ENCODE measurements around the gene C1QTNF5. TPM values are rescaled to one million over a fixed set of nuclear protein-coding genes. Genes with fewer than 3 reads are reported as not detected.

Gene C1QTNF5
- polyA plus RNA-seq, 1 donor from 2014 or later = not detected

GRCh38 chr11:119336744-119337469 lies 3.8 kb downstream of the C1QTNF5 start:
- Histone ChIP-seq H3K36me3 (ENCODE audit: insufficient read depth, low read length) (no peaks in the 10 kb centered on the region), H3K27ac (ENCODE audit: low read length) (no peak overlapping the region), H3K79me2 (replicated peaks; ENCODE audit: insufficient read depth, low read length) (peaks cover 6% of the 10 kb centered on the region), H4K20me1 (ENCODE audit: insufficient read depth) (no peaks in the 10 kb centered on the region), H3F3A (ENCODE audit: insufficient read depth, low read length, poor library complexity, severe bottlenecking) (no peaks in the 10 kb centered on the region), H2AFZ (ENCODE audit: low read depth, low read length) (no peak overlapping the region), H3K9me3 (ENCODE audit: low read length) (no peaks in the 10 kb centered on the region), H3K27me3 (ENCODE audit: insufficient read depth, low read depth, low read length) (peaks cover 34% of the 10 kb centered on the region), H3K9ac (ENCODE audit: low read length) (no peak overlapping the region), H3K9me2 (ENCODE audit: insufficient read depth, low read length) (no peaks in the 10 kb centered on the region), H3K4me3 (ENCODE audit: low read length) (peak overlapping the region; percentile 40), H3K4me2 (ENCODE audit: low read length) (no peak overlapping the region)
- TF ChIP-seq CTCF (IDR thresholded peaks at IDR 0.05; ENCODE audit: poor library complexity, severe bottlenecking) (no peak), POLR2AphosphoS5 (IDR thresholded peaks at IDR 0.05) (no peak), EP300 (conservative IDR thresholded peaks at IDR 0.05; ENCODE audit: poor library complexity, severe bottlenecking) (no peak), REST (IDR thresholded peaks at IDR 0.05; ENCODE audit: borderline replicate concordance) (no peak), EZH2 (IDR thresholded peaks at IDR 0.05; ENCODE audit: borderline replicate concordance, insufficient read depth, low read length, poor library complexity, severe bottlenecking) (no peak), TAF1 (IDR thresholded peaks at IDR 0.05; ENCODE audit: low read depth) (no peak), RAD21 (conservative IDR thresholded peaks at IDR 0.05) (no peak), SMC3 (conservative IDR thresholded peaks at IDR 0.05; ENCODE audit: poor library complexity) (no peak), MXI1 (conservative IDR thresholded peaks at IDR 0.05; ENCODE audit: poor library complexity, severe bottlenecking) (no peak)

- no peak overlapping the region for H3K9ac ChIP-seq (ENCODE audit: low read length)
- no peaks in the 10 kb centered on the region for H3K36me3 ChIP-seq (ENCODE audit: insufficient read depth, low read length)
- H3K9me3 ChIP-seq (ENCODE audit: low read length) = no peaks in the 10 kb centered on the region
- no peaks in the 10 kb centered on the region for H3F3A ChIP-seq (ENCODE audit: insufficient read depth, low read length, poor library complexity, severe bottlenecking)
- no peaks in the 10 kb centered on the region for H4K20me1 ChIP-seq (ENCODE audit: insufficient read depth)
- peak overlapping the region; percentile 86 for H3K4me3 ChIP-seq (ENCODE audit: low read length)
- peaks cover 6% of the 10 kb centered on the region for H3K79me2 ChIP-seq (replicated peaks; ENCODE audit: insufficient read depth, low read length)
- H3K27me3 ChIP-seq (ENCODE audit: insufficient read depth, low read depth, low read length) = peaks cover 24% of the 10 kb centered on the region
- no peak overlapping the region for H3K4me2 ChIP-seq (ENCODE audit: low read length)
- TF ChIP-seq EP300 (conservative IDR thresholded peaks at IDR 0.05; ENCODE audit: poor library complexity, severe bottlenecking) (no peak), REST (IDR thresholded peaks at IDR 0.05; ENCODE audit: borderline replicate concordance) (no peak), SMC3 (conservative IDR thresholded peaks at IDR 0.05; ENCODE audit: poor library complexity) (no peak), MXI1 (conservative IDR thresholded peaks at IDR 0.05; ENCODE audit: poor library complexity, severe bottlenecking) (no peak), POLR2AphosphoS5 (IDR thresholded peaks at IDR 0.05) (no peak), TAF1 (IDR thresholded peaks at IDR 0.05; ENCODE audit: low read depth) (no peak), CTCF (IDR thresholded peaks at IDR 0.05; ENCODE audit: poor library complexity, severe bottlenecking) (no peak), RAD21 (conservative IDR thresholded peaks at IDR 0.05) (no peak), EZH2 (IDR thresholded peaks at IDR 0.05; ENCODE audit: borderline replicate concordance, insufficient read depth, low read length, poor library complexity, severe bottlenecking) (no peak)
- H3K9me2 ChIP-seq (ENCODE audit: insufficient read depth, low read length) = no peaks in the 10 kb centered on the region
- H3K27ac ChIP-seq (ENCODE audit: low read length) = no peak overlapping the region
- H2AFZ ChIP-seq (ENCODE audit: low read depth, low read length) = no peak overlapping the region
These were observed 4.8 kb downstream of the C1QTNF5 start for GRCh38 chr11:119335655-119336543.
